ENCODE results near the gene FOXP3. TPM values are rescaled to one million over a fixed set of nuclear protein-coding genes. Genes with fewer than 3 reads are reported as not detected.
A peak's percentile ranks its signal among the peaks of the same experiment; 100 is the strongest.

Gene FOXP3
- polyA plus RNA-seq, 3 donors: 0.10 TPM; not detected in 2

GRCh38 chrX:49247346-49247745 is 17.2 kb downstream of the FOXP3 start:
- no peaks in the 10 kb centered on the region for H3K9me3 ChIP-seq (replicated peaks in 1 of 2; ENCODE audit: control insufficient read depth in 1 of 2, insufficient read depth in 1 of 2, low read length in 2 of 2)
- H3K4me2 ChIP-seq (replicated peaks; ENCODE audit: extremely low read depth, low read length, poor library complexity, severe bottlenecking): no peak overlapping the region
- H3K27ac ChIP-seq (ENCODE audit: low read depth in 1 of 2, low read length in 2 of 2): no peak overlapping the region
- 97% methylated on average over 7 of the region's 11 CpGs for WGBS (ENCODE audit: insufficient coverage)
- H3K4me1 Mint-ChIP-seq: peaks cover 1% of the 10 kb centered on the region
- intact Hi-C loops (cut with micrococcal nuclease): no loop called here
- H2AFZ ChIP-seq (ENCODE audit: insufficient read depth, low read depth, low read length, poor library complexity, severe bottlenecking): no peak overlapping the region
- H3K27me3 ChIP-seq (ENCODE audit: control insufficient read depth in 2 of 2, insufficient read depth in 2 of 2, low read length in 2 of 2): no peaks in the 10 kb centered on the region
- no peak for DNase-seq
- H3K4me1 ChIP-seq (ENCODE audit: control insufficient read depth in 1 of 2, insufficient read depth in 2 of 2, low read length in 2 of 2): no peaks in the 10 kb centered on the region
- no peak overlapping the region for H3K4me3 Mint-ChIP-seq
- H3K27me3 Mint-ChIP-seq (ENCODE audit: low read depth in 3 of 3): peaks cover 0 to 8% (median 2%) of the 10 kb centered on the region in 3 donors
- peak overlapping the region in 2 of 7 donors; percentile 54 to 87 for H3K27ac Mint-ChIP-seq
- H3K36me3 Mint-ChIP-seq: peaks cover 61 to 82% of the 10 kb centered on the region in 2 donors
- H3K9ac ChIP-seq (ENCODE audit: insufficient read depth, low read length, poor library complexity, severe bottlenecking): no peak overlapping the region
- peaks cover 0 to 1% (median 0%) of the 10 kb centered on the region in 7 donors for H3K9me3 Mint-ChIP-seq
- peaks cover 62 to 85% of the 10 kb centered on the region in 2 donors for H3K36me3 ChIP-seq (replicated peaks in 1 of 2; ENCODE audit: control insufficient read depth in 1 of 2, insufficient read depth in 2 of 2, low read length in 2 of 2)
- no peak overlapping the region for H3K4me3 ChIP-seq (replicated peaks in 1 of 3; ENCODE audit: low read depth in 2 of 3, low read length in 3 of 3)
- no peak for TF ChIP-seq CTCF (IDR thresholded peaks at IDR 0.05)
- H4K20me1 ChIP-seq (ENCODE audit: insufficient read depth, low read length): peaks cover 4% of the 10 kb centered on the region
- no peaks in the 10 kb centered on the region for H3K79me2 ChIP-seq (ENCODE audit: insufficient read depth, low read length)

- Histone ChIP-seq H3K4me1 (ENCODE audit: control insufficient read depth in 1 of 2, insufficient read depth in 2 of 2, low read length in 2 of 2) (no peaks in the 10 kb centered on the region), H3K9me3 (replicated peaks in 1 of 2; ENCODE audit: control insufficient read depth in 1 of 2, insufficient read depth in 1 of 2, low read length in 2 of 2) (no peaks in the 10 kb centered on the region), H3K4me2 (replicated peaks; ENCODE audit: extremely low read depth, low read length, poor library complexity, severe bottlenecking) (no peak overlapping the region), H3K9ac (ENCODE audit: insufficient read depth, low read length, poor library complexity, severe bottlenecking) (no peak overlapping the region), H4K20me1 (ENCODE audit: insufficient read depth, low read length) (peaks cover 4% of the 10 kb centered on the region), H3K27me3 (ENCODE audit: control insufficient read depth in 2 of 2, insufficient read depth in 2 of 2, low read length in 2 of 2) (no peaks in the 10 kb centered on the region), H3K4me3 (replicated peaks in 1 of 3; ENCODE audit: low read depth in 2 of 3, low read length in 3 of 3) (no peak overlapping the region), H3K79me2 (ENCODE audit: insufficient read depth, low read length) (no peaks in the 10 kb centered on the region), H3K36me3 (replicated peaks in 1 of 2; ENCODE audit: control insufficient read depth in 1 of 2, insufficient read depth in 2 of 2, low read length in 2 of 2) (peaks cover 66 to 93% of the 10 kb centered on the region in 2 donors), H3K27ac (ENCODE audit: low read depth in 1 of 2, low read length in 2 of 2) (no peak overlapping the region), H2AFZ (ENCODE audit: insufficient read depth, low read depth, low read length, poor library complexity, severe bottlenecking) (no peak overlapping the region)
- Mint-ChIP-seq H3K4me1 (no peaks in the 10 kb centered on the region), H3K27ac (peak overlapping the region in 1 of 7 donors; percentile 32), H3K36me3 (peaks cover 59 to 89% of the 10 kb centered on the region in 2 donors), H3K4me3 (no peak overlapping the region), H3K9me3 (peaks cover 0 to 1% (median 0%) of the 10 kb centered on the region in 7 donors), H3K27me3 (ENCODE audit: low read depth in 3 of 3) (peaks cover 0 to 6% (median 2%) of the 10 kb centered on the region in 3 donors)
- TF ChIP-seq CTCF (IDR thresholded peaks at IDR 0.05): no peak
- intact Hi-C loops (cut with micrococcal nuclease): no loop called here
- no peak for DNase-seq
- 97% methylated on average over 6 of the region's 10 CpGs for WGBS (ENCODE audit: insufficient coverage)
Observed at GRCh38 chrX:49246541-49246940, 18.0 kb downstream of the FOXP3 start.

All from CD14-positive monocyte (primary cell).